ENCODE data around the gene HOOK1. TPM values are rescaled to one million over a fixed set of nuclear protein-coding genes. Genes with fewer than 3 reads are reported as not detected.

HOOK1 gene
- total RNA-seq, 1 experiment from 2014 or later: 33.8 TPM

DNA sequence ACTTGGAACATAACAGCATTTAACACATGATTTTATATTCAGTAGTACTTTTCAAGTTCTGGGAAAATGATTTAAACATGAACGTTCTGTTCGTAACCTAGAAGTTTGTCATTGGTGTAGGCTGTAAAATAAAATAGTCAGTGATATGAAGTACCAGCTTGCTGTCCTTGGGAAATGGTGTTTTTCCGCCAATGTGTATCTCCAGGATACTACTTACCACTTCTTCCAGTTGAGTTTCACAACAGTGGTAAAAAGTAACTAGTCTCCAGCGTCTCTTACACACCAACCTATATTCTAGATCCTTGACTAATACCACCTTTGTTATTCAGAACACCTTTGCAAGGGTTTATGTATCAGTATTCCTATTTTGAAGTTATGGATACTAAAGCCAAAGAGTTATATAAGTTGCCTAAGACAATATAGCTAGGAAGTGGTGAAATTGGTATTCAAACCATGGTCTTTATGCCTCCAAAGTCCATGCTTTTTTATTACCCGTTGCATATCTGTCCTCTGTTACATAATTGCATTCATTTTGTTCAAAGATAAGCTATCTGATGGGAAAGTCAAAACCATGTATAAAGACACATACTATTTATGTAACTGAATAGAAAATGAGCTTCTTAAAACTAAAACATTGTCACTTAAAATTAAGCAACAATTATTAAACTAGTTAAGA, 43.1 kb downstream of the HOOK1 start:
- Mint-ChIP-seq H3K4me1 (peaks cover 11% of the 10 kb centered on the region), H3K4me3 (no peak overlapping the region), H3K27ac (no peak overlapping the region), H3K27me3 (ENCODE audit: low read depth) (no peaks in the 10 kb centered on the region), H3K36me3 (peaks cover 18% of the 10 kb centered on the region), H3K9me3 (peaks cover 11% of the 10 kb centered on the region)
- DNase-seq (ENCODE audit: low spot score) (no peak), ATAC-seq (no peak)
- ChIA-PET CTCF (interaction anchor here (0.7 to 1.4 kb wide), 2 partner anchors 21 to 90 kb away, joined by 3 to 4 read pairs; no protein-coding TSS in a partner anchor), POLR2A (no interaction called here)
- no peak for TF ChIP-seq TCF7 (CRISPR knock-in tag; IDR thresholded peaks at IDR 0.05; ENCODE audit: low read depth)
- TF ChIP-seq CREB1 (CRISPR knock-in tag; IDR thresholded peaks at IDR 0.05): no peak
- TF ChIP-seq ZNF232 (CRISPR knock-in tag; IDR thresholded peaks at IDR 0.05): no peak
- TF ChIP-seq, protein P1, sequence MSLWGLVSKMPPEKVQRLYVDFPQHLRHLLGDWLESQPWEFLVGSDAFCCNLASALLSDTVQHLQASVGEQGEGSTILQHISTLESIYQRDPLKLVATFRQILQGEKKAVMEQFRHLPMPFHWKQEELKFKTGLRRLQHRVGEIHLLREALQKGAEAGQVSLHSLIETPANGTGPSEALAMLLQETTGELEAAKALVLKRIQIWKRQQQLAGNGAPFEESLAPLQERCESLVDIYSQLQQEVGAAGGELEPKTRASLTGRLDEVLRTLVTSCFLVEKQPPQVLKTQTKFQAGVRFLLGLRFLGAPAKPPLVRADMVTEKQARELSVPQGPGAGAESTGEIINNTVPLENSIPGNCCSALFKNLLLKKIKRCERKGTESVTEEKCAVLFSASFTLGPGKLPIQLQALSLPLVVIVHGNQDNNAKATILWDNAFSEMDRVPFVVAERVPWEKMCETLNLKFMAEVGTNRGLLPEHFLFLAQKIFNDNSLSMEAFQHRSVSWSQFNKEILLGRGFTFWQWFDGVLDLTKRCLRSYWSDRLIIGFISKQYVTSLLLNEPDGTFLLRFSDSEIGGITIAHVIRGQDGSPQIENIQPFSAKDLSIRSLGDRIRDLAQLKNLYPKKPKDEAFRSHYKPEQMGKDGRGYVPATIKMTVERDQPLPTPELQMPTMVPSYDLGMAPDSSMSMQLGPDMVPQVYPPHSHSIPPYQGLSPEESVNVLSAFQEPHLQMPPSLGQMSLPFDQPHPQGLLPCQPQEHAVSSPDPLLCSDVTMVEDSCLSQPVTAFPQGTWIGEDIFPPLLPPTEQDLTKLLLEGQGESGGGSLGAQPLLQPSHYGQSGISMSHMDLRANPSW (CRISPR knock-in tag; conservative IDR thresholded peaks at IDR 0.05; ENCODE audit: low read depth): no peak

DNA sequence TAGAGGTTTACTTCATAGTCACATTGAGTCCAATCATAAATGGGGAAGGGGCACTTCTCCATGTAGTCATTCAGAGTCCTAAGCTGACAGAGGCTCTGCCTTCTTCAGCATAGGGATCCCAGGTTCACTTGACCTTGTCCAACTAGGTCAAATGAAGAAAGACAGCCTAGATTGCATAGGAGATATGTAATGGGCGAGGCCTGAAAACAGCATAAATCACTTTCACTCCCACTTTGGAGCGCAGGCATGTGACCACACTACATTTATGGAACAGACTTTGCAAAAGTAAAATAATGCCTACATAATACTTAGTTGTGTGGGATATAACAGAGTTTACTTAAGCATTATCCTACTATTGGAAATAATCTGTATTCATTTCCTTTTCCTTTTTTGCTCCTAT, 51.7 kb downstream of the HOOK1 start:
- Mint-ChIP-seq H3K4me1 (no peaks in the 10 kb centered on the region), H3K27ac (no peak overlapping the region), H3K27me3 (ENCODE audit: low read depth) (no peaks in the 10 kb centered on the region), H3K36me3 (peaks cover 33% of the 10 kb centered on the region), H3K9me3 (no peaks in the 10 kb centered on the region), H3K4me3 (no peak overlapping the region)
- DNase-seq (ENCODE audit: low spot score): no peak
- ChIA-PET CTCF (no interaction called here), POLR2A (no interaction called here)
- no peak for ATAC-seq
- TF ChIP-seq, protein P2, sequence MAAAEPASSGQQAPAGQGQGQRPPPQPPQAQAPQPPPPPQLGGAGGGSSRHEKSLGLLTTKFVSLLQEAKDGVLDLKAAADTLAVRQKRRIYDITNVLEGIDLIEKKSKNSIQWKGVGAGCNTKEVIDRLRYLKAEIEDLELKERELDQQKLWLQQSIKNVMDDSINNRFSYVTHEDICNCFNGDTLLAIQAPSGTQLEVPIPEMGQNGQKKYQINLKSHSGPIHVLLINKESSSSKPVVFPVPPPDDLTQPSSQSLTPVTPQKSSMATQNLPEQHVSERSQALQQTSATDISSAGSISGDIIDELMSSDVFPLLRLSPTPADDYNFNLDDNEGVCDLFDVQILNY (CRISPR knock-in tag; IDR thresholded peaks at IDR 0.05): no peak
- TF ChIP-seq ETV6 (CRISPR knock-in tag; IDR thresholded peaks at IDR 0.05): no peak
- no peak for TF ChIP-seq ZNF317 (CRISPR knock-in tag; IDR thresholded peaks at IDR 0.05; ENCODE audit: borderline replicate concordance, low read depth)
- TF ChIP-seq JUN (CRISPR knock-in tag; IDR thresholded peaks at IDR 0.05): no peak
- TF ChIP-seq ZNF423 (CRISPR knock-in tag; IDR thresholded peaks at IDR 0.05): no peak
- TF ChIP-seq ZNF263 (CRISPR knock-in tag; IDR thresholded peaks at IDR 0.05; ENCODE audit: low read depth): no peak
- no peak for TF ChIP-seq GABPB1 (CRISPR knock-in tag; IDR thresholded peaks at IDR 0.05)
- no peak for TF ChIP-seq SMAD3 (CRISPR knock-in tag; IDR thresholded peaks at IDR 0.05; ENCODE audit: borderline replicate concordance)
- TF ChIP-seq ZNF671 (CRISPR knock-in tag; IDR thresholded peaks at IDR 0.05): no peak
- TF ChIP-seq IRF2 (CRISPR knock-in tag; IDR thresholded peaks at IDR 0.05; ENCODE audit: borderline replicate concordance, low read depth): no peak
- TF ChIP-seq SOX15 (CRISPR knock-in tag; IDR thresholded peaks at IDR 0.05): no peak
- TF ChIP-seq NFATC4 (CRISPR knock-in tag; IDR thresholded peaks at IDR 0.05): no peak
- TF ChIP-seq, protein P3, sequence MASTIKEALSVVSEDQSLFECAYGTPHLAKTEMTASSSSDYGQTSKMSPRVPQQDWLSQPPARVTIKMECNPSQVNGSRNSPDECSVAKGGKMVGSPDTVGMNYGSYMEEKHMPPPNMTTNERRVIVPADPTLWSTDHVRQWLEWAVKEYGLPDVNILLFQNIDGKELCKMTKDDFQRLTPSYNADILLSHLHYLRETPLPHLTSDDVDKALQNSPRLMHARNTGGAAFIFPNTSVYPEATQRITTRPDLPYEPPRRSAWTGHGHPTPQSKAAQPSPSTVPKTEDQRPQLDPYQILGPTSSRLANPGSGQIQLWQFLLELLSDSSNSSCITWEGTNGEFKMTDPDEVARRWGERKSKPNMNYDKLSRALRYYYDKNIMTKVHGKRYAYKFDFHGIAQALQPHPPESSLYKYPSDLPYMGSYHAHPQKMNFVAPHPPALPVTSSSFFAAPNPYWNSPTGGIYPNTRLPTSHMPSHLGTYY (CRISPR knock-in tag; IDR thresholded peaks at IDR 0.05): no peak
- TF ChIP-seq, protein P4, sequence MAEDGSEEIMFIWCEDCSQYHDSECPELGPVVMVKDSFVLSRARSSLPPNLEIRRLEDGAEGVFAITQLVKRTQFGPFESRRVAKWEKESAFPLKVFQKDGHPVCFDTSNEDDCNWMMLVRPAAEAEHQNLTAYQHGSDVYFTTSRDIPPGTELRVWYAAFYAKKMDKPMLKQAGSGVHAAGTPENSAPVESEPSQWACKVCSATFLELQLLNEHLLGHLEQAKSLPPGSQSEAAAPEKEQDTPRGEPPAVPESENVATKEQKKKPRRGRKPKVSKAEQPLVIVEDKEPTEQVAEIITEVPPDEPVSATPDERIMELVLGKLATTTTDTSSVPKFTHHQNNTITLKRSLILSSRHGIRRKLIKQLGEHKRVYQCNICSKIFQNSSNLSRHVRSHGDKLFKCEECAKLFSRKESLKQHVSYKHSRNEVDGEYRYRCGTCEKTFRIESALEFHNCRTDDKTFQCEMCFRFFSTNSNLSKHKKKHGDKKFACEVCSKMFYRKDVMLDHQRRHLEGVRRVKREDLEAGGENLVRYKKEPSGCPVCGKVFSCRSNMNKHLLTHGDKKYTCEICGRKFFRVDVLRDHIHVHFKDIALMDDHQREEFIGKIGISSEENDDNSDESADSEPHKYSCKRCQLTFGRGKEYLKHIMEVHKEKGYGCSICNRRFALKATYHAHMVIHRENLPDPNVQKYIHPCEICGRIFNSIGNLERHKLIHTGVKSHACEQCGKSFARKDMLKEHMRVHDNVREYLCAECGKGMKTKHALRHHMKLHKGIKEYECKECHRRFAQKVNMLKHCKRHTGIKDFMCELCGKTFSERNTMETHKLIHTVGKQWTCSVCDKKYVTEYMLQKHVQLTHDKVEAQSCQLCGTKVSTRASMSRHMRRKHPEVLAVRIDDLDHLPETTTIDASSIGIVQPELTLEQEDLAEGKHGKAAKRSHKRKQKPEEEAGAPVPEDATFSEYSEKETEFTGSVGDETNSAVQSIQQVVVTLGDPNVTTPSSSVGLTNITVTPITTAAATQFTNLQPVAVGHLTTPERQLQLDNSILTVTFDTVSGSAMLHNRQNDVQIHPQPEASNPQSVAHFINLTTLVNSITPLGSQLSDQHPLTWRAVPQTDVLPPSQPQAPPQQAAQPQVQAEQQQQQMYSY (CRISPR knock-in tag; IDR thresholded peaks at IDR 0.05): no peak
- TF ChIP-seq JAZF1 (CRISPR knock-in tag; IDR thresholded peaks at IDR 0.05): no peak
- TF ChIP-seq, protein P5, sequence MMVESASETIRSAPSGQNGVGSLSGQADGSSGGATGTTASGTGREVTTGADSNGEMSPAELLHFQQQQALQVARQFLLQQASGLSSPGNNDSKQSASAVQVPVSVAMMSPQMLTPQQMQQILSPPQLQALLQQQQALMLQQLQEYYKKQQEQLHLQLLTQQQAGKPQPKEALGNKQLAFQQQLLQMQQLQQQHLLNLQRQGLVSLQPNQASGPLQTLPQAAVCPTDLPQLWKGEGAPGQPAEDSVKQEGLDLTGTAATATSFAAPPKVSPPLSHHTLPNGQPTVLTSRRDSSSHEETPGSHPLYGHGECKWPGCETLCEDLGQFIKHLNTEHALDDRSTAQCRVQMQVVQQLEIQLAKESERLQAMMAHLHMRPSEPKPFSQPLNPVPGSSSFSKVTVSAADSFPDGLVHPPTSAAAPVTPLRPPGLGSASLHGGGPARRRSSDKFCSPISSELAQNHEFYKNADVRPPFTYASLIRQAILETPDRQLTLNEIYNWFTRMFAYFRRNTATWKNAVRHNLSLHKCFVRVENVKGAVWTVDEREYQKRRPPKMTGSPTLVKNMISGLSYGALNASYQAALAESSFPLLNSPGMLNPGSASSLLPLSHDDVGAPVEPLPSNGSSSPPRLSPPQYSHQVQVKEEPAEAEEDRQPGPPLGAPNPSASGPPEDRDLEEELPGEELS (CRISPR knock-in tag; IDR thresholded peaks at IDR 0.05): no peak
- TF ChIP-seq ZNF232 (CRISPR knock-in tag; IDR thresholded peaks at IDR 0.05): no peak
